GM19468 (cell line): ENCODE results near the gene CTR9.
A peak's percentile ranks its signal among the peaks of the same experiment; 100 is the strongest.

Experiments used
- ATAC-seq: cut with Tn5 transposase; IDR thresholded peaks from one replicate; pipeline ENCODE4 v1.9.1; 2021; ENCODE audit warnings: mild to moderate bottlenecking, moderate library complexity, moderate number of reproducible peaks; ENCODE audit not compliant: unreplicated experiment; ENCODE audit errors: extremely low read depth

The CTR9 gene

DNA sequence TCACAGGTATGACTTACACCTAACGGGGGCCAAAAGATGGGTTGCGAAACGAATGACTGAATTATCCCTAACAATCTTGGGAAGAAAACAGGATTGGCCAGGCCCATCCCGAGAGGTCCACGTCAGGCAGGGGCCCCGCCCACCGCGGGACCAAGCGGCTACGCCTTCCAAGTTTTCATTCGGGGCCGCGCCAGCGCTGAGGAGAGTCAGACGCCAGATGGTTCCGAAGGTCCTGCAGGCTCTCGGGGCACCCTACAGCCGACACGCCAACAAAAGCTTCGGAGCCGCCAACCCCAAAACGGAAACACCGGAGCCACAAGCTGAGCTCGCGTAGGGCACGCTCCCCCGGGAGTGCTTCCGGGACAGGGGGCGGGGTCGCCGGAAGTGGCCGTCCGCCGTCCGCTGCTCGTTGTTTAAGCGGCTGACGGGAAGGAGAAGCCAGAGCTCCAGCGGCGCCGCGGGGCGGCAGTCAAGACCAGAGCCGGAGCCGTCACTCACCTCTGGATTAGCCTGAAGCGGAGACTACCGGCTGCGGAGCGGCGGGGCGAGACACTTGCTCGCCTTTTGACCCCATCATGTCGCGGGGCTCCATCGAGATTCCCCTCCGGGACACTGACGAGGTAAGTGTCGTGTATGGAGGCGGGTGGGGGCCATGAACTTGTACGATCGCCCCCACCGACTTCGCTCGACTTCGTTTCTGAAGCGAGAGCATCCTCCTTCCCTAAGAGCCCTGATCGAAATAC is at the start of gene CTR9:
Gene CTR9 (plus strand): TSS at position 409 of the 743 bp plus-strand sequence. CDS start 167 bp downstream, at position 576.
- peak; percentile 67 for ATAC-seq

DNA sequence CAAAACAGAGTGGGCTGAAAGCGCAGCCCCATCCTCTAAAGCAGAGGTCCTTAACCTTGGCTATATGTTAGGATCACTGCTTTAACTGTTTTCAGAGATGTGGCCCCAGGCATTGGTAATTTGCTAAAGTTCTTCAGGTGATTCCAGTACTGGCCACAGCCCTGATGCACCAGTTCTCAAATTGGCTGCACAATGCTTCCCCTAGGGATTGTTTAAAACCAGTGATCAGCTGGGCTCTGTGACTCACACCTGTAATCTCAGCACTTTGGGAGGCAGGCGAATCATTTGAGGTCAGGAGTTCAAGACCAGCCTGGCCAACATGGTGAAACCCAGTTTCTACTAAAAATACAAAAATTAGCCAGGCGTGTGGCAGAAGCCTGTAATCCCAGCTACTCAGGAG is 49.1 kb upstream of the CTR9 start:
- no peak for ATAC-seq

DNA sequence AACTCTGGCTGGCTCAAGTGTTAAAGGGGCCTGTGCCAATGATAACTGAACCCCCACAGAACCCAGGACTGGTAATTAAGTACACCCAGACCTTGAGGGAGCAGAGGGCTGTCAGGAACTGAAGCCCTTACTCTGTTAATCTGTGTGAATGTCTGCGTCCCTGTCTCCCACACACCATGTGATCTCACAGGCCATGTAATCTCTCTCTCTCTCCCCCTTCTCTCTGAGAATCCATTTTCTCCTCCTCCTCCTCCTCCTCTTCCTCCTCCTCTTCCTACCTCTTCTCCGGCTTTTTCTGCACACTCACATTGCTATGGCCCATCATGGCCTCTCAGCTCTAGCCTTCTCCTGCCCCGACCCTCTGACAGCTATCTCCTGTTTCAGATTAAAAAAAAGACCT is 42.9 kb upstream of the CTR9 start:
- ATAC-seq: no peak

DNA sequence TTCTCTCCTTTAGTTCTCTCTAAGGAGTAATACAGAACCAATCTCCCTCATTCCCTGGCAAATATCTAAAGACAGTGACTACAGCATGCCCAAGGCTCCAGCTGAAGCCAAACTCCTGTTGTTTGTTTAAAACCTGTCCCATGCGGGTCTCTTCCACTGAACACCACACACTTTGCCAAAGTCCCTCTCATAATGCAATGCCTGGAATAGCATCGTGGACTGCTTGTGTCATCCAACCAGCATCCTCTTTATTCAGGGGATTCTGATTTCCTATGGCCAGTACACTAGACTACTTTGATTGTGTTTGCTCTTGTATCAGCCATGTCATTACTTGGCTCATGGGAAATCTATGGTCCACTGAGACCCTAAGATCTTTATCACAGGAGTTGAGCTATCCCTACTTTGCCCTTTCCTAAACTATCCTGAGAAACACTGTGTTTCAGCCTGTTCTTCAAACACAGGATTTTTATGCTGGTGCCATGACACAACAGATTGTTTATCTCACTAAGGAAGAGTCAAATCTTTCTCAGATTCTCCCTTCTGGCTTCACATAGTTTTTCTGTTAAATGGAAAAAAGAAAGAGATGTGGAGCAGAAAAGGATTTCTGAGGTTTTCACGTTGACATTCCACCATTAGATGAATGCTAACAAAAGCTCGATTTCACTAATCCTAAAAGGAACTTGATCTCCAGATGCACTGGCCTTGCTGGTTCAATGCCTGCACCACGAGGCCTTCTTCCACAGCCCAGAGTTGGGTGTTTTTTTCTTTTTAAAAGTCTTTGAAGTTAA is 41.6 kb upstream of the CTR9 start:
- no peak for ATAC-seq

DNA sequence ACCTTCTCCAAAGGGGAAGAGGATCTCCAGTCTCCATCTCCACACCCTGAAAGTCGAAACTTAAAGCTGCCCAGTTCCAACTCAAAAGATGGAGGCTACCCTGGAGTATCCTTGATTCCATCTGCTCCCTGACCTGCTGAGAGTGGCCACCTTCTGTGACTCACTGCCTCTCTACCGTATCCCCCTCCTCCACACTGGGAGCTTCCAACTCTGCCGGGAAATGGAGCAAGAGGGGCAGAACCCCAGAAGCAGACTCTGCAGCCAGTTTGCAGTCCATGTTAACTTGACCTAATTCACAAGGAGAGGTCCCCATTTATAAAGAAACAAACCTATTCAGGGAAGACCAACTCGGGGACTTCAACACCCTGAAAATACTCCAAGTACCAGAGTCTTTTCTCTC is 35.5 kb upstream of the CTR9 start:
- no peak for ATAC-seq

DNA sequence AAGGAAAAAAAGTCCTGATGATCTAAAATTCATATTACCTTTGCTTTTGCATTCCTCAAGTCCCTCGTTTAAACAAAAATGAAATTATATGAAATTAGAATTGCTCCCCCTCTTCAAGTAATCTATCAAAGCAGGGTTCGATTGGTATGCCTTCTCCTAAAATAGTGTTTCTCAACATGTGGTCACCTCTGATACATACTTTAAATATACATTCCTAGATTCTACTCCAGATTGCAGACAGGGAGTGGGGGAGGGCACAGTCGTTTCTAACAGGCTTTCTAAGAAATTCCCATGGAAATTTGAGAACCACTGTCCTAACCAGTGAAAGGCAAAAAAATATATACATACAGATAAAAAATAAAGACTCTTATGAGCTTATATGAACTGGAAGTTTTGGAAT is 34.9 kb upstream of the CTR9 start:
- ATAC-seq: no peak

DNA sequence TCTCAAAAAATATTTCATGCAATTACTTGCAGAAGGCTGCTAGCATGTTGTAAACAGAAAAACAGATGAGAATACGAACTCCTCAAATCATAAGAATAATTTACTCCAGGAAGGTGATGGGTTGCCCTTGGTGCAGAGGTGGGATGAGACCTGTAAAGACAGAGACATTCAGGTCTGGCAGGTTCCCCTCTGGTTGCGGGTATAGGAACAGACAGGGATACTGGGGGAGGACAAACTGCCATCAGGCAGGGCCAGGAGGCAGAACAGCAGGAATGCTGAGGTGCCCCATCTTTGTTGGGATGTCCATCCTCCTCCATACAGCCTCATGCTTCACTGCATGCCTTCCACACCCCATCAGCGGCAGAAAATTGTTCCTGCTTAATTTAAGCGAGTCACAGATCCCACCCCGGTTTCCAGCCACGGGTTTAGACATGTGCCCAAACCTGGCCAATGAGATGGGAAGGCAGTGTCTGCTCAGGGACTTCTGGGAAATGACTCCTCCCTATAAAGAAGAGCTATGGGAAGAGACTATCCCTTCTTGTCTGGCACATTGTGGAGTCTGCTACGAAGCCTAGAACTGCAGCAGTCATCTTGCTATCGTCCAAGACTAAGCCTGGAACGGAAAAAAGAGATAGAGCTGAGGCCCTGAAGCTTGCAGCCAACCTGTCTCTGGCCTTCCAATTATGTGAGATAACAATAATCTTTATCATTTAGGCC is 34.3 kb upstream of the CTR9 start:
- ATAC-seq: no peak

DNA sequence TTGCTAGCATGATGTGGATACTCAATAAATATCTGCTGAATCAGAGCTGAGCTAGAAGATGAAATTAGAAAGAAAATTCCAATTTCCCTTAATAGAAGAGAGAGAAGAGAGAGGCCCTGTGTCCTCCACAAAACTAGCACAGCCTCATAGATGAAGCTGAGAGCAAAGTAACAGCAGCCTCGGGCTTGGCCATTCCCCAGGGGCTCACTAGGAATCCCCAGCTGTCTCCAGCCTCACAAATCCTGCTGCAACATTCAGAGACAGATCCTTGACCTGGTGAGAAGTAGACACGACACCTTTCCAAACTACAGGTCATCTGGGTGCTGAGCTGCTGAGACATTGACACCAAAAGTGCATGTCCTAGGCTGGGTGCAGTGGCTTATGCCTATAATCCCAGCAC is 31.4 kb upstream of the CTR9 start:
- no peak for ATAC-seq

DNA sequence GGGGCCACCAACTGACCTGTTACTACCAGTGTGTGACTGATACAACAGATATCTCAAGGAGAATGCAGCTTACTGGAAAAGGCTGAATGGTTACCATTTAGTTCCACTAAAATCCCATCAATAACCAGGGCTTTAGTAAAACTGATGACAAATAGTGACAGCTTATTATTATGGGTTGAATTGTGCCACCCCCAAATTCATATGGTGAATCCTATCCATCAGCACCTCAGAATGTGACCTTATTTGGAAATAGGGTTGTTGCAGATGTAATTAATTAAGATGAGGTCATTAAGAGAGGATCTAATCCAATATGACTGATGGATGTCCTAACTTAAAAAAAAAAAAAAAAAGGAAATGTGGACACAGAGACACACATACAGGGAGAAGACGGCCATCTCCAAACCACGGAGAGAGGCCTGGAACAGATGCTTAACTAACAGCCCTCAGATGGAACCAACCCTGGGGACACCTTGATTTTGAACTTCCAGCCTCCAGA is 30.1 kb upstream of the CTR9 start:
- ATAC-seq: no peak

DNA sequence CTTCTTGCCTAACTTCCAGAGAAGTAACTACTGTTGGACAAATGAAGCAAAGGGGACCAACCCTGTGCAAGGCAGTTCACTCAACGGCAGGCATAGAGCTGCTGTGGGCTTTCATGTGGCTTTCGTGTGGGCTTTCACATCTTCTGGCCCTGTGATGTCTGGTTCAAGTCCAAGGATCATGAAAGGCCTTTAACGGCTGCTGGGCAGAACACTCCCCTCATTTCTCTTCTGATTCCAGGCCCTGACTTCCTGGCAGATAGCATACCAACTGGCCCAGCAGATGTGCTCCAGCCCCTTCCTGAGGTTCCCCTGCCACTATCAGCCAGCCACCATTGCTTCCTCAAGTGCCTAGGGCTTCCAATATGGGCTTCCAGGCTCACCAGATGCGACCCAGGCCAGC is 28.7 kb upstream of the CTR9 start:
- no peak for ATAC-seq

DNA sequence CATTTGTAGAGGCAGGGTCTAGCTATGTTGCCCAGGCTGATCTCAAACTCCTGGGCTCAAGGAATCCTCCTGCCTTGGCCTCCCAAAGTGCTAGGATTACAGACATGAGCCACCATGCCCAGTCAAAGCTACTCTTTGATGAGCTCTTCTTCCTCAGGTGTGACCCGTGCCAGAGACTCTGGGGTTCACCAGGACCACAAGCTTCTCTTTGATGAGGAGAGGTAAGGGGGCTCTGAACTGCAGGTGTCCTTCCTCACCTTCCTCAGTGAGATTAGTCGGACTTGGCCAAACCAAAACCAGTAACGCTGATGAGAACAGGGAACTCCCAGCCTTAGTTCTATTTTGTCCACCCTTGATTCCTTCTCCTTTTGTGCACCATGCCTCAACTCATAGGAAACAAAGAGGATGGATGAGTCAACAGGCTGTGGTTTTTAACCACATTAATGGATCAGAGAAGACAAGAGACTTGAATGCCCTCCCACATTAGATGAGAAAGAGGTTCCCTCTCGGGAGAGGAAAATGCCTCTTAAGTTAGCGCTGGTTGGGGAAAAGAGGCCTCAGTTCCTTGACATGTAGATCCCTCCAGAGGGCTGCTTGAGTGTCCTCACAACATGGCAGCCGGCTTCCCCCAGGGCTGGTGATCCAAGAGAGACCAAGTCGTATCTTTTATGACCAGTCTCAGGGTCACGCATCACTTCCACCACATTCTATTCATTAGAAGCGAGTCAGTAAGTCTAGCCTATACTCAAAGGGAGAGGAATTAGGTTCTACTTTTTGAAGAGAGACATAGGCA is 25.7 kb upstream of the CTR9 start:
- ATAC-seq: no peak

DNA sequence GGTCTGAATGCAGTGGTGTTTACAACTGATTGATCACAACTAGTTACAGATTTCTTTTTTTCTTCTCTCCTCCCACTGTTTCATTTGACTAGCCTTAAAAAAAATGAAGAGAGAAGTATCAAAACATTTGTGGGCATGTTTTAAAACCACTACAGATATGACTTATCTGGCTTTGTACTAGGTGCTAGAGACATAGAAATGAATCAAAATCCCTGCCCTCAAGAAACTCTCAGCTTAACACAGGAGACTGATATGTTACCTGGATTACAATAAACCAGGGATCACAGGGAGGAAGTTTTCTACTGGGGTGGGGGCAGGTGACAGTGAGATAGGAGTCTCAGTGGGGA is 25.2 kb upstream of the CTR9 start:
- ATAC-seq: no peak

DNA sequence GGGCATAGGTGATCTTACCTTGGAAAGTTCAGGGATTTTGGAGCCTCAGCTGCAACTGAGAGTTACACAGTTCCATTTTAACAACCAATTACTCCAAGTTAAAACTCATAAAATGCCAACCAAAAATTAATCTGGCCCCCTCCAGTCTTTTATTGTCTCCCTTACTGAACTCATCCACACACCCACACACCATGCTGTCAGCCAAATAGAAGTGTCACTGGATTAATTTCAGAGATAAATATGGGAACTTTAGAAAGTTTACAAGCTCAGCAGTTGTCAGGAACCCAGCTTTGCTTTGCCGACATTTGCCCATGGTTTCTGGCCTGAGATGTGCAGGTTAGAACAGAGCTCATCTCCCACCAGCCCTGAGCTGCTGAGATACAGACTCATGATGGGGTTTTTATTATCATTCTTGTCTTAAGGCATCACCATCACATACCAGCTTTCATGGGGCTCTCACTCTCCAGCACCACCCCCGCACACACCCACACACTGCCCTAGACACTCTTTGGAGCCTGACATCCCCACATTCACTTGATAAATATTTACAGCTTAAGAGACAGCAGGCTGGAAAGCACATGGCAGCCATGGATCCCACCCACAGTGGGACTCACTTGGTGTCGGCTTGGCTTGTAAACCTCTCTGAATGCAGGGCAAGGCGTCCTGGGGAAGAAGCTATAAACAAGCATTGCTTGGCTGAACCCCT is 23.7 kb upstream of the CTR9 start:
- ATAC-seq: no peak

DNA sequence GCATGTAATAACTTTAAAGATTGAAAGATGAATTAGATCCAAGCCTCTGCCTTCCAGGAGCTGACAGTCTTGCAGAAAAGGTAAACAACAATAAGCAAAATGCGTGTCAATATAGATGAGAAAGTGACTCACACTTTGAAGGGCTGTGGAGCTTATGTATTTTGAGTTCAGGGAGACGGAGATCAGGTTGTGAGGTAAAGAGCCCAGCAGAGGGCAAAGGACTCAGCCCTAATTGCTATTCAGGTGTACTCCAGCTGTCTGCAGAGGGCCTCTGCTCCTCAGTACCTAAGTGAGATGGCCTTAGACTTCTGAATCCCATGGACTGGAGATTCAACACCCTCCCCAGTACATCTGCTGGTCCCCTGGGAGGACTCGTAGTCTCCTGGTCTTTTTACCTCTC is 22.9 kb upstream of the CTR9 start:
- no peak for ATAC-seq

DNA sequence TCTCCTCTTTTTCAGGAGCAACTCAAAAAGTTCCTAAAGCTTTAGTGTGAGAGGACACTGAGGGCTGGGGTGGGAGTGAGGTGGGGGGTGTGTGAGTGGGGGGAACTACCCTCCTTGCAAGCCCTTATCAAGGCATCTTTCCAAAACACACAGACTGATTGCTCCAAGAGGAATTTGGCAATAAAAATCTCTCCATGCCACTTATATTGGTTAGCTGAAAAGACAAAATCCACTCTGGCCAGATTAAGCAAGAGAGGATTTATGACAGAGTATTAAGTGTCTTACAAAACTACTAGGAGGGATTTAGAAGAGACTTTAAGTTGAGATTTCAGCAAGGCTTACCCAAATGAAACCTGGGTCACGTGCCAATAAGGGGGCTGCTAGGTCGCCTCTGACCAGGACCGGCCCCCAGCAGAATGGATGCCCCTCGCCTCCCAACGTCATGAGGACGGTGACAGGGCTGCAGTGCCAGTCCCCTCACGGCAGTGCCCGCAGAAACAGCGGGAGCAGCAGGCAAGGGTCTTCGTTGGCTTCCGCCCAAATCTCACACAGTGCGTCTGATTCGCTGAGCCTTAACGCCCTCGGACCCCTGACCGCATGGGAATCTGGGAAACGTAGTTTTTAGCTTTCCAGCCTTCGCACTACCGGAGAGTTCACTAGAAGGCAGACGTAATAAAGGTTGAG is 22.1 kb upstream of the CTR9 start:
- ATAC-seq: no peak

DNA sequence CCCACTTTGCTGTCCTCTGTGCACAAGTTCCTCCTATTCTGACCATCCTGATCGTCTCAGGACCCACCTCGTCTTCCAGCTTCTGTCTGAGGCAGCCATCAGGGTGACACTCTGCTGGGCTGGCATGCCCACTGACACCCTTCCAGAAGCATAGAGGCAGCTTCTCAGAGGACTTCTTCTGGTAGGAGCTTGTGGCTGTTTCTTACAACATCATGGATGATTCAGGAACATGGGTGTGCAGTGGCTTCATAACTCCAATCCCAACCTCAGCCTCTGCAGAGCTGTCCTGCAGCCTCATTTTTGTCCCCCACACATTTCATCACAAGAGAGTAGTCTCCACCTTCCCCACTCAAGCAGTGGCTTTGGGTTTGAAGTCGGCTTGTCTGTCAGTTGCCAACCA is 20.9 kb upstream of the CTR9 start:
- no peak for ATAC-seq

DNA sequence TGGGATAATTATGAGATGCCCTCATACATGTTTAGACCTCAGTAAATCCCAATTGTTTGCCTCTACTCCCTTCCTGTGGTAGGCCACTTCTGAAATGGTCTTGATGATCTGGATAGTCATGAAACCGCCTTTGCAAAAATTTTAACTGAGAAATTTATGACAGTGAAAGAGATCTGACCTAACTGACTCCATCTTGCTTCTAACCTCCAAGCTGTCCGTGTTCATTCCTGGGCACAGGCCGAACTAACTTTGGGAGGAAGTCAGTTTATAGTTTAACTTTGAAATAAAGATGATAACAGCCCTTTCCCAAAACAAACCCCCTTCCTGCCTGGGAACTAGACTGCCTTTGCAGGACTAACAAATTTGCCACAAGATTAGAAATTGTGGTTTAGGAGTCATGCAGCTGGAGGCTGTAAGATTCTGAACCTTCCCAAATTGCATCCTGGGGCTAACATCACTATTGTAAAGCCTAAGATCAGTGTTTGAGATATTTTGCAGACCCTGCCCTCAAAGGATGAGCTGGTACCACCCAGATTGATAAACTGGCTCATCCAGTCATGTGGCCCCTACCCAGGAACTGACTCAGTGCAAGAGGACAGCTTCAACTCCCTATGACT is 19.9 kb upstream of the CTR9 start:
- ATAC-seq: no peak
